ENCODE data around the gene PLCH1.

DNA sequence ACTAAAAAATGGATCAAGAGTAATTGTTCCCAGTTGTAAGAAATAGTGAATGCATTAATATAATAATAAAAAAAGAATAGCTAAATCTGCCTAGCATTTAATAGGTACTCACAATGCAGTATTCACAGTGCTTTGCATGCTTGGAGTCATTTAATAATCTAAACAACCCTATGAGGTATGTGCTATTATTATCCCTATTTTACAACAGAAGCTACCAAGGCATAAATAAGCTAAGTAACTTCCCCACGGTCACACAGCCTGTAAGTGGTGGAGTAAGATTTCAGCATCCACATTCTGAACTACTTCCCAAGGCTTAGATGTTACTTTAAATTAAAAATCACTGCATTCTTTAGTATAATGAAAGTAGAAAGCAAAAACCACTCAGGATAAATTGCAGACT lies 102.9 kb downstream of the PLCH1 start:
- TF ChIP-seq, protein P1, sequence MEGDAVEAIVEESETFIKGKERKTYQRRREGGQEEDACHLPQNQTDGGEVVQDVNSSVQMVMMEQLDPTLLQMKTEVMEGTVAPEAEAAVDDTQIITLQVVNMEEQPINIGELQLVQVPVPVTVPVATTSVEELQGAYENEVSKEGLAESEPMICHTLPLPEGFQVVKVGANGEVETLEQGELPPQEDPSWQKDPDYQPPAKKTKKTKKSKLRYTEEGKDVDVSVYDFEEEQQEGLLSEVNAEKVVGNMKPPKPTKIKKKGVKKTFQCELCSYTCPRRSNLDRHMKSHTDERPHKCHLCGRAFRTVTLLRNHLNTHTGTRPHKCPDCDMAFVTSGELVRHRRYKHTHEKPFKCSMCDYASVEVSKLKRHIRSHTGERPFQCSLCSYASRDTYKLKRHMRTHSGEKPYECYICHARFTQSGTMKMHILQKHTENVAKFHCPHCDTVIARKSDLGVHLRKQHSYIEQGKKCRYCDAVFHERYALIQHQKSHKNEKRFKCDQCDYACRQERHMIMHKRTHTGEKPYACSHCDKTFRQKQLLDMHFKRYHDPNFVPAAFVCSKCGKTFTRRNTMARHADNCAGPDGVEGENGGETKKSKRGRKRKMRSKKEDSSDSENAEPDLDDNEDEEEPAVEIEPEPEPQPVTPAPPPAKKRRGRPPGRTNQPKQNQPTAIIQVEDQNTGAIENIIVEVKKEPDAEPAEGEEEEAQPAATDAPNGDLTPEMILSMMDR (conservative IDR thresholded peaks at IDR 0.05): no peak
- no peak for TF ChIP-seq EZH2 (IDR thresholded peaks at IDR 0.05; ENCODE audit: low read depth)
